Lung (tissue), 12 donors: Measurements from ENCODE around the gene FES. TPM values are rescaled to one million over a fixed set of nuclear protein-coding genes. Genes with fewer than 3 reads are reported as not detected.

Experiments used
- ATAC-seq: fragments of 200-7000 bp; cut with Tn5 transposase; one replicate; pipeline ENCODE4 v1.9.1; 2020; ENCODE audit warnings: moderate number of reproducible peaks; ENCODE audit not compliant: insufficient read depth, low FRiP score
- DNase-seq, 3 donors: peaks; one replicate each; pipeline ENCODE4 v3.0.0-alpha.2; 2013 to 2017
- H3K27ac ChIP-seq, 2 donors: one replicate each; pipeline ENCODE4 v1.5.1; 2013; ENCODE audit warnings: mild to moderate bottlenecking in 2 of 2, moderate library complexity in 2 of 2, control low read depth in 1 of 2, inconsistent platforms in 1 of 2, low read depth in 1 of 2, low read length in 1 of 2
- H3K27me3 ChIP-seq, 3 donors: one replicate each; pipeline ENCODE4 v1.5.1; 2013; ENCODE audit warnings: low read length in 2 of 3; ENCODE audit not compliant: control insufficient read depth in 3 of 3, insufficient read depth in 3 of 3
- H3K36me3 ChIP-seq, 4 donors: one replicate each; pipeline ENCODE4 v1.5.1; 2013; ENCODE audit warnings: low read length in 4 of 4, mild to moderate bottlenecking in 1 of 4, moderate library complexity in 1 of 4; ENCODE audit not compliant: control insufficient read depth in 4 of 4, insufficient read depth in 4 of 4
- H3K4me1 ChIP-seq, 5 donors: one replicate each; pipeline ENCODE4 v1.5.1; 2013; ENCODE audit warnings: low read length in 5 of 5, mild to moderate bottlenecking in 2 of 5, moderate library complexity in 1 of 5; ENCODE audit not compliant: control insufficient read depth in 5 of 5, insufficient read depth in 5 of 5
- H3K4me3 ChIP-seq: one replicate; pipeline ENCODE4 v1.5.1; 2013; ENCODE audit warnings: mild to moderate bottlenecking, control low read depth, moderate library complexity
- H3K9ac ChIP-seq, 2 donors: one replicate each; pipeline ENCODE4 v1.5.1; 2013; ENCODE audit warnings: low read length in 2 of 2, control low read depth in 1 of 2; ENCODE audit not compliant: insufficient read depth in 1 of 2
- H3K9me3 ChIP-seq, 4 donors: one replicate each; pipeline ENCODE4 v1.5.1; 2013; ENCODE audit warnings: low read length in 3 of 4, mild to moderate bottlenecking in 1 of 4, moderate library complexity in 1 of 4; ENCODE audit not compliant: control insufficient read depth in 4 of 4, insufficient read depth in 3 of 4
- WGBS, 2 donors: extraction: QIAGEN DNeasy Blood & Tissue Kit; methylation state at CpG; one replicate each; pipeline ENCODE4 v1.1.7; 2013; 5-methylcytosine and 5-hydroxymethylcytosine counted together
- polyA plus RNA-seq, 2 donors: library from polyadenylated mRNA; stranded (reverse); fragments of 200-250 nt; gene quantifications; one replicate each; pipeline ENCODE4 v1.2.1, GENCODE V29; 2013
- total RNA-seq, 2 donors: library from RNA; depleted of rRNA in 1 of 2; stranded (reverse); fragments of >200 nt in 1 of 2; gene quantifications; one replicate each; pipeline ENCODE4 v1.2.1, GENCODE V29; 2014 to 2021
- TF ChIP-seq, protein P1 (sequence below): IDR thresholded peaks from 2 replicates; pipeline ENCODE4 v1.5.1; 2012; ENCODE audit warnings: mild to moderate bottlenecking; ENCODE audit errors: control extremely low read depth, extremely low read depth
- donor health status: control.
- donor health status: control.
- donor health status: Bipolar disorder and iron deficiency.
- donor health status: healthy.
- donor health status: DM: yes; HTN: yes; CAD: no.

FES gene
- total and polyA plus RNA-seq, 4 donors = 25.7 to 104 (median 55.5) TPM

DNA sequence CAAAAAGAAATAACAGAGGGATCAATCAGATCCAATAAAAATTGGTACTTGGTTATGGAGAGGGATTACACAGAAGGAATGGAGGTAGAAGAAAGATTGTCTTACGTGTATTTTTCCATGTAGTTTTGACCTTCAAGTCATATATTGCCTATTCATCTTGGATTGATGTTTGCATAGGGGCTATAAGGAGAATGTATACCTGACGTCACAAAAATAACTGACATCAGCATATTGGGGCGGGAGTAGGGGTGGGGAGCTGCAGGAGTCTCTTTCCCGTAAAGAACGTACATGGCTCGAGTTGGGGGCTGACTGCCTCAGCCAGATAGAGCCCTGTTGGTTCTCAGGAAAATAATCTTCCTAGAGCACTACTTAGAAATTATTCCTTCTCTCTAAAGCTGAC lies 21.8 kb upstream of the FES start:
- TF ChIP-seq, protein P1, sequence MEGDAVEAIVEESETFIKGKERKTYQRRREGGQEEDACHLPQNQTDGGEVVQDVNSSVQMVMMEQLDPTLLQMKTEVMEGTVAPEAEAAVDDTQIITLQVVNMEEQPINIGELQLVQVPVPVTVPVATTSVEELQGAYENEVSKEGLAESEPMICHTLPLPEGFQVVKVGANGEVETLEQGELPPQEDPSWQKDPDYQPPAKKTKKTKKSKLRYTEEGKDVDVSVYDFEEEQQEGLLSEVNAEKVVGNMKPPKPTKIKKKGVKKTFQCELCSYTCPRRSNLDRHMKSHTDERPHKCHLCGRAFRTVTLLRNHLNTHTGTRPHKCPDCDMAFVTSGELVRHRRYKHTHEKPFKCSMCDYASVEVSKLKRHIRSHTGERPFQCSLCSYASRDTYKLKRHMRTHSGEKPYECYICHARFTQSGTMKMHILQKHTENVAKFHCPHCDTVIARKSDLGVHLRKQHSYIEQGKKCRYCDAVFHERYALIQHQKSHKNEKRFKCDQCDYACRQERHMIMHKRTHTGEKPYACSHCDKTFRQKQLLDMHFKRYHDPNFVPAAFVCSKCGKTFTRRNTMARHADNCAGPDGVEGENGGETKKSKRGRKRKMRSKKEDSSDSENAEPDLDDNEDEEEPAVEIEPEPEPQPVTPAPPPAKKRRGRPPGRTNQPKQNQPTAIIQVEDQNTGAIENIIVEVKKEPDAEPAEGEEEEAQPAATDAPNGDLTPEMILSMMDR = no peak
- H3K27ac ChIP-seq = no peak overlapping the region
- no peaks in the 10 kb centered on the region for H3K9me3 ChIP-seq
- DNase-seq (no peak), ATAC-seq (no peak)
- H3K4me1 ChIP-seq = peaks cover 0 to 10% (median 0%) of the 10 kb centered on the region in 5 donors
- H3K4me3 ChIP-seq = no peak overlapping the region
- no peak overlapping the region for H3K9ac ChIP-seq
- 93 to 94% methylated on average over 6 of the region's 6 CpGs for WGBS, 2 donors
- H3K36me3 ChIP-seq = no peaks in the 10 kb centered on the region
- H3K27me3 ChIP-seq = no peaks in the 10 kb centered on the region

DNA sequence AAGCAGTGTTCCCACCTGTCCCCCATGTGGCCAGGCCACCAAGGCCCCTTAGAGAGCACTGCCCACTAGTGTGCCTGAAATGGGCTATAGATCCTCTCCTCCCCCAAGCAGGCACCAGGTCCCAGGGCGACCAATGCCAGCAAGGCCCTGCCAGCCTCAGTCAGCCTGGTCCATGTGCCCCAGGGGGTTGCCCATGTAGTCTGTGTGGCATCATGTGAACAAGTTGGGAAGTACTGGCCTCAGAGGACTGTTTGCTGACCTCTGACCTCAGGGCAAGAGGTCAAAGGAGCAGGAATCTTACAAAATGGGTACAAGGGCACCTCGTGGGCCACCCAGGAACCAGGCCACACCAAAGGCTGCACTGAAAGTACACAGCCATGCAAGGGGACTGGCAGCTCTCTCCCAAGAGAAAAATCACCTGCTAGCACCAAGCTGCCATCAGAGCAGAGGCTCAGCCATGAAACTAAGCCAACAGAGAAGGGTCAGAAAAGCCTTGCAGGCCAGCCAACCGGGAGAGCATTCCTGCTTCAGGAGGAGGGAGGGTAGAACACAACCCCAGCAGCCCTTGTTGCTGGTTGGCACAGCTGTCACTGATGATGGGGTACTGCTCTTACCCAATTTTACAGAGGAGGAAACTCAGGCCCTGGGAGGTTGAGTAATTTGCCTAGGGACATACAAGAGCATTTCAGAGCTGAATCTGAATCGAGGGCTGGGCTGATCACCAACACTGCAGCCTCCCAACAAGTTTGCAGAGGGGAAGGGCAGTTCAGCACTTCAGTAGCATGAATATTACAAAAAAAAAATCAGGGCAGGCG lies 21.1 kb upstream of the FES start:
- DNase-seq = no peak
- WGBS, 2 donors = 37 to 58% methylated on average over 5 of the region's 5 CpGs
- no peak overlapping the region for H3K9ac ChIP-seq

DNA sequence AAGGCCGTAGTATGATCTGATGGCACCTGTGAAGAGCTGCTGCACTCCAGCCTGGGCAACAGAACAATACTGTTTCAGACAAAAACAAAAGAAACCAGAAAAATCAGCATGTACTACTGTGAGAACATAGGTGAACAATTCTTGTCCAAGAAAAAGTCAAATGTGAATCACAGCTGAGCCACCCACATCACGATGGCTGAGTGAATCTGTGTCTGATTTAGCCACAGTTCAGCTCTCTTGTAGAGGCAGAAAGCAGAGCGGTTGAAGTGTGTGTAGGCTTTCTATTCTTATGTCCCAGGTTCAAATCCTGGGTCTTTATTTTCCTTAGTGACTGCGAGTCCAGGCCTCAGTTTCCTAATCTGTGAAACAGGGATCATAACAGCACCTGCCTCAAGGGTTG lies 20.3 kb upstream of the FES start:
- Histone ChIP-seq H3K27ac (peak overlapping the region in 1 of 2 donors; percentile 73), H3K4me3 (no peak overlapping the region), H3K4me1 (peaks cover 0 to 18% (median under 1%) of the 10 kb centered on the region in 5 donors), H3K9ac (no peak overlapping the region), H3K36me3 (no peaks in the 10 kb centered on the region), H3K9me3 (no peaks in the 10 kb centered on the region), H3K27me3 (no peaks in the 10 kb centered on the region)
- WGBS, 2 donors = 89 to 91% methylated on average over 4 of the region's 4 CpGs
- no peak for ATAC-seq
- TF ChIP-seq, protein P1 = no peak
- DNase-seq = no peak

More for the DNA sequence above, 21.1 kb upstream of the FES start:
- Histone ChIP-seq H3K9me3 (no peaks in the 10 kb centered on the region), H3K36me3 (no peaks in the 10 kb centered on the region), H3K27ac (peak overlapping the region in 1 of 2 donors; percentile 73), H3K4me3 (no peak overlapping the region), H3K27me3 (no peaks in the 10 kb centered on the region), H3K4me1 (peaks cover 0 to 11% (median 0%) of the 10 kb centered on the region in 5 donors)
- TF ChIP-seq, protein P1 = no peak
- peak; percentile 43 for ATAC-seq
